GM18870 (cell line): ENCODE results near the gene ITPRID1.

Experiments
- ATAC-seq: cut with Tn5 transposase; IDR thresholded peaks from one replicate; pipeline ENCODE4 v1.9.1; 2021; ENCODE audit warnings: moderate library complexity; ENCODE audit not compliant: unreplicated experiment

The ITPRID1 gene

GRCh38 chr7:31633467-31633866 is 119.6 kb downstream of the ITPRID1 start:
- no peak for ATAC-seq

- ATAC-seq = no peak
Measured at GRCh38 chr7:31633894-31634494, 120.1 kb downstream of the ITPRID1 start.

- ATAC-seq = no peak
Measured at GRCh38 chr7:31640381-31640780, 126.5 kb downstream of the ITPRID1 start.

- ATAC-seq = no peak
Measured at GRCh38 chr7:31642681-31643115, 128.8 kb downstream of the ITPRID1 start.

- no peak for ATAC-seq
Measured at GRCh38 chr7:31646942-31647341, 133.1 kb downstream of the ITPRID1 start.

- no peak for ATAC-seq
Measured at GRCh38 chr7:31647511-31647910, 133.6 kb downstream of the ITPRID1 start.

GRCh38 chr7:31648288-31648687 is 134.4 kb downstream of the ITPRID1 start:
- ATAC-seq = no peak

GRCh38 chr7:31648880-31649279 is 135.0 kb downstream of the ITPRID1 start:
- no peak for ATAC-seq

GRCh38 chr7:31651234-31652062 is 137.6 kb downstream of the ITPRID1 start:
- no peak for ATAC-seq

GRCh38 chr7:31652063-31652326 is 138.1 kb downstream of the ITPRID1 start:
- ATAC-seq = no peak

GRCh38 chr7:31663072-31663471 is 149.2 kb downstream of the ITPRID1 start:
- ATAC-seq = no peak

- no peak for ATAC-seq
Measured at GRCh38 chr7:31664890-31665289, 151.0 kb downstream of the ITPRID1 start.

- no peak for ATAC-seq
Measured at GRCh38 chr7:31665546-31665945, 151.7 kb downstream of the ITPRID1 start.

GRCh38 chr7:31669461-31669860 is 155.6 kb downstream of the ITPRID1 start:
- ATAC-seq = no peak

- ATAC-seq = no peak
Measured at GRCh38 chr7:31679574-31680305, 165.8 kb downstream of the ITPRID1 start.

GRCh38 chr7:31683445-31684225 is 169.7 kb downstream of the ITPRID1 start:
- ATAC-seq = no peak

- ATAC-seq = no peak
Measured at GRCh38 chr7:31687024-31687748, 173.3 kb downstream of the ITPRID1 start, which contains the start of gene PPP1R17. Gene PPP1R17 (plus strand): TSS chr7:31687215. CDS start chr7:31692442, 5,227 bp downstream.

GRCh38 chr7:31688372-31688771 is 174.5 kb downstream of the ITPRID1 start:
- no peak for ATAC-seq

GRCh38 chr7:31688996-31689395 is 175.1 kb downstream of the ITPRID1 start:
- no peak for ATAC-seq

GRCh38 chr7:31690935-31691334 is 177.0 kb downstream of the ITPRID1 start:
- ATAC-seq = no peak
